HuH-7 (cell line): Measurements from ENCODE around the gene ATP5MK.
"Not testable (repeated sequence)": the region's sequence is repeated elsewhere in the genome, so short reads cannot be mapped to it uniquely, and the experiment has no call there.

ENCODE experiments used
- DNase-seq: peaks from one replicate; pipeline ENCODE4 v3.0.0; 2011; ENCODE audit warnings: low spot score

ATP5MK gene, protein sequence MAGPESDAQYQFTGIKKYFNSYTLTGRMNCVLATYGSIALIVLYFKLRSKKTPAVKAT

DNA sequence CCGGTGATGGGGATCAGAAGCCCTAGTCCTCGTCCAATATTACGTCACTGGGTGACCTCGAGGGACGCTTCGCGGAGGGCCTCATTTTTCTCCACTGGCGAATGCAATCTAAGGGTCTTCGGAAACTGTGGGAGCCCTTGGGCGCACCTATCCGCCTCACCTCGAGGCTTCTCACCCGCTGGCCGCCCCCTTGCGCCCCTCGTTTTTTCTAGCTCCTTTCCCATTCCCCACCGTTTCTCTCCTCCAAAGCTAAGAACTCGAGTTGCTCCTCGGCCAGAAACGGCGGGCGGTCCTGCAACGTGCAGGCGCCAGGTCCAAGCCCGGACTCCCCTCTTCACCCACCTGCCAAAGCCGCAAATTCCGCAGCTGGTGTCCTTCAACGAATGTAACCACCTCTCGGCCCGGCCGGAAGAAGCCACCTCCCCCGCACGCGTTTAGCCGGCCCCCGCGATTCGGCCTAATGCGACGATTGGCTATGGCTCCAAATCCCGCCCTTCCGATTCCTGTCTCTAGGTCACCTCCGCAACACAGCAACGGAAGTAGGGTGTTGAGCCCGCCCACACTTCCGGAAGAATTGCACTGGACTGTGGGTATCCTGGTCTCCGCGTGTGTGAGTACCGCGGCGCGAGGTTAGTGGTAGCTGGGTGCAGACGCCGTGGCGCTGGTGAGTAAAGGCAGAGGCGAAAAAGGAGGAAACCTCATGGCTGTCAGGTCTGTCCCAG lies at the start of gene ATP5MK, which contains the start of gene PDCD11:
TSS of gene ATP5MK (minus strand) at position 409 of the 722 bp plus-strand sequence. CDS start 4,018 bp downstream, outside the sequence.
TSS of gene PDCD11 (plus strand) at position 560 of the 722 bp plus-strand sequence. CDS start 1,801 bp downstream, outside the sequence.
- peak; percentile 89 for DNase-seq

DNA sequence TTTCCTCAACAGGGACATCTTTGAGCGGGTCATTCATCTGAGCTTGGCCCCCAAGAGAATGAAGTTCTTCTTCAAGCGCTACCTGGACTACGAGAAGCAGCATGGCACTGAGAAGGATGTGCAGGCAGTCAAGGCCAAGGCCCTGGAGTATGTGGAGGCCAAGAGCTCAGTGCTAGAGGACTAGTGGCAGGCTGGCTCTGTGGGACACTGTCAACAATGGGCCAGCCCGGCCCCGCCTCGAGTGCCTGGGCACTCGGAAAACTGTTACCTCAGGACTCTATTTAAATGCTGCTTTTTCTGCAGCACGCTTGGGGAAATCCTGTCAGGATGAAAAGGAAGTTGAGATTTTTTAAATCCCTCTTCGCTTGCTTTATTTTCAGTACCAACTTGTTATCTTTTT lies 49.1 kb upstream of the ATP5MK start:
- no peak for DNase-seq

DNA sequence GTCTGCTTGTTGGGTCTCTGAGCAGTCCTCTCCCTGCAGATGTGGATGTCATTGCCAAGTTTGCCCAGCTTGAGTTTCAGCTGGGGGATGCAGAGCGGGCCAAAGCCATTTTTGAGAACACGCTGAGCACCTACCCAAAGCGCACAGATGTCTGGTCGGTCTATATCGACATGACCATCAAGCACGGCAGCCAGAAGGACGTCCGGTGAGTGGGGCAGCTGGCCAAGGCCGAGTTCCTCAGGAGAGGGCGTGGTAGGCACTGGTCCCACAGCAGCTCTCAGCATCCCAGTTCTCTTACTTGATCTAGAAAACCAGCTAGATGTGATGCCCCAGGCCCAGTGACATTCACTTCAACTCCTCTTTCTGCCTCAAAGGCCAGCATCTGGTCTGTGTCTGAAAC lies 48.2 kb upstream of the ATP5MK start:
- no peak for DNase-seq

DNA sequence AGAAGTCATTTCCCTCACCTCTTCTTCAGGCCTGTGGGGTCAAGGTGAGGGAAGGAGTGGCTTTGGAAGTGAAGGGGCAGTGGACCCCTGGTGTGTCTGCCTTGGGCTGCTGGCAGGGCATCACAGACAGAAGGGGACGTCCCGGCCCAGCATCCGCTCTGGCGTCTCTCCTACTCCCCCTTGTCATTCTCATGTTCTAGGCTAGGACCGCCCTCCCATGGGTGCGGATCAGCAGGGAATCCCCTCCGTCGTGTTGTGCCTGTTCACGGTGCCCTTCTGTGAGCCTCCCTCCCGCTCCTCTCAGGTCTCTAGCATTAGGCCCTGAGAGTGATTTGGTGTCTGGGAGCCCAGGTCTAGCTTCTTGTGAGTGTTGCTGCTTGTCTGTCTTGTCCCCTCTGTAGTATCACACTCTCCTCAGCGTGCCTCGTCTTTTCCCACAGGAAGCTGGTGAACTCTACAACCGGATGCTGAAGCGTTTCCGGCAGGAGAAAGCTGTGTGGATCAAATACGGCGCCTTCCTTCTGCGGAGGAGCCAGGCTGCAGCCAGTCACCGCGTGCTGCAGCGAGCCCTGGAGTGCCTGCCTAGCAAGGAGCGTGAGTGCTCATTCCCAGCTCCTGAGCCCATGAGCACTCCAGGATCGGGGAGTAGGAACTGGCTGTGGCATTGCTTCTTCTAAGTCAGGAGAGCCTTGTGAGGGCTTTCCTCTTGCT lies 47.4 kb upstream of the ATP5MK start:
- no peak for DNase-seq

DNA sequence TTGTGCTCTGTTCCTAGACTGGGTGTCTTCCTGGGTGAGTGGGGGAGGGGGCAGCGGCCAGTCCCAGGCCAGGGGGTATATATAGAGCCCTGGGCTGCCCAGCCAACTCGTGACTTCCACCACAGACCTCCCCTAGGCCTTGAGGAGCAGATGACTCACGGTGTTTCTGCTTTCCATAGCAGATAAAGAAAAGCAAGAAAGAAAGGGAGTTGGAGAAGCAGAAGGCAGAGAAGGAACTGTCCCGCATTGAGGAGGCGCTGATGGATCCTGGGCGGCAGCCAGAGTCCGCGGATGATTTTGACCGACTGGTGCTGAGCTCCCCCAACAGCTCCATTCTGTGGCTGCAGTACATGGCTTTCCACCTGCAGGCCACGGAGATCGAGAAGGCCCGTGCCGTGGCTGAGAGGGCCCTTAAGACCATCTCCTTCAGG lies 45.8 kb upstream of the ATP5MK start:
- no peak for DNase-seq

DNA sequence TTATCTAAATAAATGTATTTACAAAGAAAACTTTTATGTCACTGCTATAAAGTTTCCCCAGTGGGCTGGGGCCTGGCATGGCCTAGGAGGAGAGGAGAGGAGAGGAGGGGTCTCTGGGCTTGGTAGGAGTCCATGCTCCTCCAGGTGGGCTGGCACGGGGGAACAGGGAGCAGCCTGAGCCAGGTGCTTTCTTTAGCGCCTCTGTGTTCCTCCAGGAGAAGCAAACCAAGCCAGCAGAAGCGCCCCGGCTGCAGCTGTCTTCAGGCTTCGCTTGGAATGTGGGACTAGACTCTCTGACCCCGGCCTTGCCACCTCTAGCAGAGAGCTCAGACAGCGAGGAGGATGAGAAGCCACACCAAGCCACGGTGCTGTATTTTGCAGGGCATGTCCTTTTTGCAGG lies 45.3 kb upstream of the ATP5MK start:
- no peak for DNase-seq

DNA sequence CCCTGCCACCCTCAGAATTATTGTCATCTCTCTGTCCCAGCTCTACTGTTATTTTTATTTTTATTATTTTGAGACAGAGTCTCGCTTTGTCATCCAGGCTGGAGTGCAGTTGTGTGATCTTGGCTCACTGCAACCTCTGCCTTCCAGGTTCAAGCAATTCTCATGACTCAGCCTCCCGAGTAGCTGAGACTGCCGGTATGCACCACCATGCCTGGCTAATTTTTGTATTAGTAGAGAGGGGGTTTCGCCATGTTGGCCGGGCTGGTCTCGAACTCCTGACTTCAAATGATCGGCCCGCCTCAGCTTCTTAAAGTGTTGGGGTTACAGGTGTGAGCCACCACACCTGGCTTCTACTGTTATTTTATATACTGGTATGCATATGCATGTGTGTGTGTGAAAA lies 44.9 kb upstream of the ATP5MK start:
- DNase-seq, result no peak

DNA sequence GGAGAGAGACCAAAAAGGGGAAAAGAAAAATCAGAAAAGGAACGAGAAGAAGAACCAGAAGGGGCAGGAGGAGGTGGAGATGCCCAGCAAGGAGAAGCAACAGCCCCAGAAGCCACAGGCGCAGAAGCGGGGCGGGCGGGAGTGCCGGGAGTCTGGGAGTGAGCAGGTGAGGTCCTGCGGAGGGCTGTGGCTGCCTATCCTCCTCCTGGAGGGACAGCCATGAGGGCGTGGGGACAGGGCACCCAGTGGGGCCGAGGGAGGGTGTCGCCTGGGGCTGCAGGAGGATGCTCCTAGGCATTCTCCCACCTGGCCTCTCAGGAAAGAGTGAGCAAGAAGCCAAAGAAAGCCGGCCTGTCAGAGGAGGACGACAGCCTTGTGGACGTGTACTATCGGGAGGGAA lies 44.1 kb upstream of the ATP5MK start:
- DNase-seq, result no peak

DNA sequence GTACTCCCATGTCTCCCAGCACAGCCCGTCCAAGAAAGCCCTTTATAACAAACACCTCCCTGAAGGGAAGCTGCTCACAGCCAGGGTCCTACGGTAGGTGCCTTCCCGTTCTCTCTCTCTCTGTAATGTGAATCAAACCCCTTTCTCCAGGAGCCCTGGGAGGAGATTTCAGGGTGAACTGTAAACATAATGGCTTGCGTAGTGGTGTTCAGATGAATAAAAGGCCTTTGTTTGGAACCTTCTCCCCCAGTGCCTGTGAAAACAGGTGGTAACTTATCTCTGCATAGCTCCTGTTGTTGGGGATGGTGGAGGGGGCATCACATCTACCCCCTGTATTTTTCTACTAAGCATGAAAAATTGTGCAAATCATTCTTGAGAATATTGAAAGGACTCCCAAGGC lies 43.5 kb upstream of the ATP5MK start:
- DNase-seq, result no peak

DNA sequence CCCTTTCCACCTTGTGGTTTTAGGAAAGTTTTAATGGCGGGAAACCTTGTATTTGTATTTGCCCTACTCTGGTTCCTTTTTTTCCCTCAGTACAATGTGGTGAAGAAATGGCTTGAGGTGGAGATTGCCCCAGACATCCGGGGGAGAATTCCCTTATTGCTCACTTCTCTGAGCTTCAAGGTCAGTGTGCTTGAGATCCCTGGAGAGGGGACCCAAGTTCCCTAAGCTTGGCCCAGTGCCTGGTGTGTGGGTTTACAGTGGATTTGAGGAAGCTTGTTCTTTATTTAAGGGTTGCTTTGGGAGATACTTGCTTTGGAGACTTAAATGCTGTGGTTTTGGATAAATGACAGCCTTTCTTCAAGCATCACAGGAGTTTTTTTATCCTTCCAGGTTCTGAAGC lies 37.6 kb upstream of the ATP5MK start:
- DNase-seq, result no peak

DNA sequence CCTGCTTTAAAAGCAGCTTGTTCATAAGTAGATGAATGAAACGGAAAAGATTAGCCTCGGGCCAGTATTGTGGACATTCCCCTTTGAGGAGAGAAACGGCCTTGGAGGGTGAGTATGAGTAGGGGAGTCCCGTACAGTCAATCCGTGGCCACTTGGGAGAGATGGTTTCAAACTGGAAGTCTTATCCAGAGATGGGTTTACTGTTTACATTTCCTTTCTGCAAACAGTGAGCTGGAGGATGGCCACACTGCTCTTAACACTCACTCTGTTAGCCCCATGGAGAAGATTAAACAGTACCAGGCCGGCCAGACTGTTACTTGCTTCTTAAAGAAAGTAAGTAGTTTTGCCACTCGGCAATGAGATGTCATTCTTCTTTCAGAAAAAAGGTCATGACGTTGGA lies 35.6 kb upstream of the ATP5MK start:
- DNase-seq, result no peak

DNA sequence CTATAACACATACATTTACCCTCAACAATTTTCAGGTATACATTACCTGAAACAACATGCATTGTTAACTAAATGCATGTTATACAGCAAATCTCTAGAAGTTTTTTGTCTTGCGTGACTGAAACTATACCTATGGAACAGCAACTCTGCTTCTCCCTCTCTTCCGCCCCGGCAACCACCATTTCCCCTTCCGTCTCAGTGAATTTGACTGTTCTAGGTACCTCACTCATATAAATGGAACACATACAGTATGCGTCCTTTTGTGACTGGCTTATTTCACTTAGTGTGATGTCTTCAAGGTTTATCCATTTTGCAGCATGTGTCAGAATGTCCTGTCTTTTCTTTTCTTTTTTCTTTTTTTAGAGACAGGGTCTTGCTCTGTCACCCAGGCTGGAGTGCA lies 33.4 kb upstream of the ATP5MK start:
- DNase-seq, result no peak

DNA sequence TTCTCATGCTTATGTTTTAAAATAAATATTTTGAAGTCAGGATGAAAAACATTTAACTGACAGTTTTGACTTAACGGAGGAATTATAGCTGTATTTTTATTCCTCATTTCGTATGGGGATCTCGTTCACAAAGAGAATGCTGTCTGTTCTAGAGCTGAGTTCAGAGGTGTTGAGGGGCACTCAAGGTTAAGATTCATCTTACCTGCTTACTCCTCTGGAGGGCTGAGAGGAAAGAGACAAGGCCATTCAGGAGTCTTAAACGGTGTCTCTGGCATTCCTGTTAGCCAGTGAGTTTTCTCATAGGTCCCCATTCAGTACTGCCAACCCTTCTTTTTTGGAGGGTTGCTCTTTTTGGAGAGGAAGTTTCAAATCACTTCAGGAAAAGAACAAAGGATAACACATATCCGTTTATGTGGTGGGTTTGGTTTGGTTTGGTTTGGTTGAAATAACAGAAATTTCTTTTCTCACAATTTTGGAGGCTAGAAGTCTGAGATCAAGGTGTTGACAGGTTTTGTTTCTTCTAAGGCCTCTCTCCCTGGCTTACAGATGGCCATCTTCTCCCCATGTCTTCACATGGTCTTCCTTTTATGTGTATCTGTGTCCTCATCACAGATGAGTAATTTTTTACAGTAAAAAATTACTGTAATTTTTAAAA lies 32.8 kb upstream of the ATP5MK start:
- DNase-seq, result no peak

DNA sequence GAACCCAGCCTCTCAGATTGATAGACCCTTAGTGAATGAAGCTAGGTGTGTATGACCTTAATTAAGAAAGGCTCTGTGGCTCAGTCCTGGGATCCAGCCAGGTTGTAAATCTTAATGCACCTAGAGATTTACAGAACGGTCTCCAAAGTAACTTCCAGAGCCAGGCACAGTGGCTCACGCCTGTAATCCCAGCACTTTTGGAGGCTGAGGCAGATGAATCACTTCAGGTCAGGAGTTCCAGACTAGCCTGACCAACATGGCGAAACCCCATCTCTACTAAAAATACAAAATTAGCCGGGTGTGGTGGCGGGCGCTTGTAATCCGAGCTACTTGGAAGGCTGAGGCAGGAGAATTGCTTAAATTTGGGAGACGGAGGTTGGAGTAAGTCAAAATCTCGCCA lies 31.6 kb upstream of the ATP5MK start:
- no peak for DNase-seq

DNA sequence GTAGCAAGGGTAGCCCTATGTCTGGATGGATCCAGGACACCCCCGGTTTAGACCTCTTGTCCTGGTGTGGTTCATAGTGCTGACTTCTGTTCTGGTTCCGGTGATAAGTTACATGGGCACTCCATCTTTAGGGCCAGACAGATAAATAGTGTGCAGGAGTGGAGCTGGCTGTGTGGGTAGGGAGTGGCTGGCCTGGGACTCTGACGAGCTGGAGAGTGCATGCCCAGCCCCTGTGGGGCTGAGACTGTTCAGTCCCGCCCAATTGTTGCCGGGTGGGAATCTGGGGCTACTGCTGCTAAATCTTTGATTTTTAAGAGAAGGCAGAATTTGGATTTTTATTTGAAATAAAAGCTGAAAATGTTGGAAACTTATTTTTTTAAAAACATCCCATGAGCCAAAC lies 27.5 kb upstream of the ATP5MK start:
- DNase-seq, result no peak

DNA sequence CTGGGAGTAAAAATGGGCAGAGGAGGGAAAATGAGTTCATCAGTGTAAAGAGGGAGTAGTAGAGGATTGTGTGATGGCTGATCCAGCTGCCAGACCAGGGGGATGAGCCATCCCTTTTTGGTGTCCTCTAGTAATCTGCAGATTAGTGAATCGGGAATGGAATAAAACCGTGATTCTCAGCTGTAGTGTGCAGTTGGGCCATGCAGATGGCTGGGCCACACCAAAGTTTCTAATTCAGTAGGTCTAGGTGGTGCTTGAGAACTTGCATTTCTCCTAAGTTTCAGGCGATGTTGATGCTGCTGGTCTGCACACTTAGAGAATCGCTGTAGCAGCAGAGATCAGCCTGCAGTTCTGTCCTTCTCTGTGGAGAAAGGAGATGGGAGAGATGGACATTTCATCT lies 22.8 kb upstream of the ATP5MK start:
- no peak for DNase-seq

DNA sequence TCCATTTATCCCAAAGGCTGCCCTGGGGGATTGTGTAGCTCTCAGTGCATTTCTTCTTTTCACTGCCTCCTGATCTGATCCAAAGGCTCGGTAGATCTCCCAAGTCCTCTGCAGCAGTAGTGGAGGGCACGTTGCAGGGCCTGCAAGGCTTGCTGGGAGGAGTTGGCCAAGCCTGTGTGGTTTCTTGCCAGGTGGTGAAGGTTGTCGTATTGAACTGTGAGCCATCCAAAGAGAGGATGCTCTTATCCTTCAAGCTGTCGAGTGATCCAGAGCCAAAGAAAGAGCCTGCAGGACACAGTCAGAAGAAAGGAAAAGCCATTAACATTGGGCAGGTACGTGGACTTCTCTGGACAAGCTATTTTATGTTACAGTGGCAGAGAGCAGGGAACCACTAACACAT lies 21.3 kb upstream of the ATP5MK start:
- no peak for DNase-seq

DNA sequence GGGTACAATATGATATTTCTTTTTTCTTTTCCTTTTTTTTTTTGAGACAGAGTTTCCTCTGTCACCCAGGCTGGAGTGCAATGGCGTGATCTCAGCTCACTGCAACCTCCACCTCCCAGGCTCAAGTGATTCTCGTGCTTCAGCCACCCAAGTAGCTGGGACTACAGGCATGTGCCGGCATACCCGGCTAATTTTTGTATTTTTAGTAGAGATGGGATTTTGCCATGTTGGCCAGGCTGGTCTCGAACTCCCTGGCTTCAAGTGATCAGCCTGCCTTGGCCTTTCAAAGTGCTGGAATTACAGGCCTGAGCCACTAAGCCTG lies 20.8 kb upstream of the ATP5MK start:
- not testable (repeated sequence) for DNase-seq

DNA sequence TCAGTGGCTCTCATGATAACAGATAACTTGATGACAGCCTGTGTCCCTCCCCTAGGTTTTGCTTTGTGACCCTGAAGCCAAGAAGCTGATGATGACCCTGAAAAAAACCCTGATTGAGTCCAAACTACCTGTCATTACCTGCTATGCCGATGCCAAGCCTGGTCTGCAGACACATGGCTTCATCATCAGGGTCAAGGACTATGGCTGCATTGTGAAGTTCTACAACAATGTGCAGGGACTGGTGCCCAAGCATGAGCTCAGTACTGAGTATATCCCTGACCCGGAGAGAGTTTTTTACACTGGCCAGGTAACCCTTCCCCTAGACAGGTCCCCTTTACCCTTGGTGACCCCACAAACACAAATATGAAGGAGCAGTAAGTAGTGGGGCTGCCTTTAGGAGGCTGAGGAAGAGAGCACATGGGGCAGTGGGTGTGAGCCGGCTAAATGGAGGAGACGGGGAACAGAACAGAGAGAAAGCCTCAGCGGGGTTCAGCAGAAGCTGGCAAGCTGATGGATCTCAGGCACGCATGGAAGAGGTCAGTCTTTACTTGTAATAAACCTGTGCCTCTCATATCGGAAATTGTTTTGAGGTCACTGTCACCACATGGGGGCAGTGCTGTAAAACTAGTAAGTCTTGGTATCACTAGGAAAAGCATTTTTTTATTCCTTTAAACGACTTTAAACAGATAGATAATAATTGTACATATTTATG lies 20.3 kb upstream of the ATP5MK start:
- peak; percentile 42 for DNase-seq

DNA sequence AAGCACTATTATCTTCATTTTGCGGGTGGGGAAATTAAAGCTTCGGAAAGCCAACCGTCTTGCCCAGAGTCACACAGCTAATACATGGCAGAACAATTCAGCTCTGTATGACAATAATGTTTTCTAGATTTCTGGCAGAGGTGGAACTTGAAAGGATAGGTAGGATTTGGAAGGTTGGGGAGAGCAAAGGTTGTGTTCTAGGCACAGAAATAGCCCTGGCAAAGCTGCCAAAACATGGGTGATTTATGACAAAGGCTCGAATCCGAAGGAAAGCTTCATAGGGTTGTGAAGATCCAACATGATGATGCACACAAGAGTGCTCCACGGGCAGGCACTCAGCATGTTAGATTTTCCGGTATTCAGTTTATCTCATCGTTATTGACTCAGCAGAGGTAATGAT lies 19.3 kb upstream of the ATP5MK start:
- DNase-seq, result no peak

DNA sequence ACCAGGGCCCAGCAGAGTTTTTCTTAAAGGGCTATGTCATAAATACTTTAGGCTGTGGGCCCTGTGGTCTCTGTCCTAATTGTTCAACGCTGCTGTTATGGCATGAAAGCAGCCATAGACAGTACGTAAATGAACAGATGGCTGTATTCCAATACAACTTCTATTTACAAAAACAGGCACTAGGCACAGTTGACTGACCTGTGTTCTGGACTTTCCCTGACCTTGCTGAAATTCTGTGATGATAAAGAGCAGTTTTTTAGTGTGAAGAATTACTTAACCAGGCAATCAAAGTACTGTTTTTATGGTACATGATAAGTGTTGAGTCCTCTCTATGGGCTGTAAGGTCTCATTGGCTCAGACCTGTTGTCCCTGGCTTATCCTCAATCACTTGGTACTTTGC lies 17.3 kb upstream of the ATP5MK start:
- DNase-seq, result no peak

DNA sequence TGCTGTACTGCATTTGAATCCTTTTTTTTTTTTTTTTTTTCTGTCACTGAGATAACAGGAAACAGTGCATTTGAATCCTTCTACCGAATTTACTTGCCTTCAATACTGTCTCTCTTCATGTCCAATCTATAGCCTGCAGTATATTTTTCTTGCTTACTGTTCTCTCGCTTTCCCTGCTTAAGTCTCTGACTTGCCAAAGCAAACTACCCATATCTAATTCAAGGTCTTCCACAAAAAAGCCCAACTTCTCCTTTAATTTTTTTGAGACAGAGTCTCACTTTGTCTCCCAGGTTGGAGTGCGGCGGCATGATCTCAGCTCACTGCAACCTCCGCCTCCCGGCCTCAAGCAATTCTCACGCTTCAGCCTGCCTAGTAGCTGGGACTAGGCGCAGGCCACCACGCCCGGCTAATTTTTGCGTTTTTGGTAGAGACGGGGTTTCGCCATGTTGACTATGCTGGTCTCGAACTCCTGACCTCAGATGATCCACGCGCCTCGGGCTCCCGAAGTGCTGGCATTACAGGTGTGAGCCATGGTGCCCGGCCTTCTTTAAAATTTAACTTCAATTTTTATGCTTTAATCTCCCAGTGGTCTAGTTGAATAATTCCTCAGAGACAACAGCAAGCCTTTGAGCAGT lies 1.0 kb upstream of the ATP5MK start:
- DNase-seq, result no peak
